ENCODE measurements around the gene C2orf76.

C2orf76 gene

GRCh38 chr2:119333360-119333759, 33.3 kb downstream of the C2orf76 start:
- DNase-seq = no peak

- DNase-seq = no peak
Measured at GRCh38 chr2:119332953-119333352, 33.7 kb downstream of the C2orf76 start.

- no peak for DNase-seq
Measured at GRCh38 chr2:119327431-119327830, 39.2 kb downstream of the C2orf76 start.

GRCh38 chr2:119326938-119327337, 39.7 kb downstream of the C2orf76 start:
- no peak for DNase-seq

- DNase-seq = no peak
Measured at GRCh38 chr2:119324685-119325270, 41.9 kb downstream of the C2orf76 start.

GRCh38 chr2:119323459-119323858, 43.2 kb downstream of the C2orf76 start:
- DNase-seq = no peak

- DNase-seq = no peak
Measured at GRCh38 chr2:119319593-119319992, 47.0 kb downstream of the C2orf76 start.

GRCh38 chr2:119317554-119317953, 49.1 kb downstream of the C2orf76 start:
- DNase-seq = no peak

- no peak for DNase-seq
Measured at GRCh38 chr2:119316066-119316465, 50.6 kb downstream of the C2orf76 start.

- DNase-seq = no peak
Measured at GRCh38 chr2:119315241-119315925, 51.3 kb downstream of the C2orf76 start.

GRCh38 chr2:119311831-119312230, 54.8 kb downstream of the C2orf76 start:
- no peak for DNase-seq

GRCh38 chr2:119311371-119311770, 55.3 kb downstream of the C2orf76 start:
- DNase-seq = no peak

- DNase-seq = no peak
Measured at GRCh38 chr2:119308793-119309330, 57.8 kb downstream of the C2orf76 start.

GRCh38 chr2:119307419-119308140, 59.1 kb downstream of the C2orf76 start:
- no peak for DNase-seq

- no peak for DNase-seq
Measured at GRCh38 chr2:119306196-119306590, 60.4 kb downstream of the C2orf76 start.

GRCh38 chr2:119305497-119306195, 61.0 kb downstream of the C2orf76 start:
- DNase-seq = no peak

- DNase-seq = no peak
Measured at GRCh38 chr2:119304847-119305246, 61.8 kb downstream of the C2orf76 start.

- no peak for DNase-seq
Measured at GRCh38 chr2:119301413-119301812, 65.2 kb downstream of the C2orf76 start.

GRCh38 chr2:119295688-119296375, 70.8 kb downstream of the C2orf76 start:
- no peak for DNase-seq

- no peak for DNase-seq
Measured at GRCh38 chr2:119294671-119295070, 72.0 kb downstream of the C2orf76 start.

GRCh38 chr2:119293900-119294299, 72.7 kb downstream of the C2orf76 start:
- DNase-seq = no peak

- no peak for DNase-seq
Measured at GRCh38 chr2:119293254-119293653, 73.4 kb downstream of the C2orf76 start.

- DNase-seq = no peak
Measured at GRCh38 chr2:119292226-119292625, 74.4 kb downstream of the C2orf76 start.

Data from NCI-H1105 (cell line).